Measurements from ENCODE around the gene HARS1.
A peak's percentile ranks its signal among the peaks of the same experiment; 100 is the strongest.
"Not testable (repeated sequence)": the region's sequence is repeated elsewhere in the genome, so short reads cannot be mapped to it uniquely, and the experiment has no call there.

HARS1 gene

GRCh38 chr5:140632366-140633020 lies 58.7 kb downstream of the HARS1 start:
- peak; percentile 80 for DNase-seq

GRCh38 chr5:140631831-140632365 lies 59.3 kb downstream of the HARS1 start:
- DNase-seq, result no peak

- DNase-seq, result no peak
These were observed 60.1 kb downstream of the HARS1 start for GRCh38 chr5:140631036-140631417.

- no peak for DNase-seq
These were observed 60.7 kb downstream of the HARS1 start for GRCh38 chr5:140630292-140631035.

- no peak for DNase-seq
These were observed 62.5 kb downstream of the HARS1 start for GRCh38 chr5:140628711-140629110.

- no peak for DNase-seq
These were observed 63.2 kb downstream of the HARS1 start for GRCh38 chr5:140627972-140628371.

GRCh38 chr5:140624886-140625285 lies 66.3 kb downstream of the HARS1 start:
- DNase-seq, result not testable (repeated sequence)
